Cortex of kidney (tissue), 1 donor: ENCODE data around the gene CDK5R1.
"Not testable (repeated sequence)": the region's sequence is repeated elsewhere in the genome, so short reads cannot be mapped to it uniquely, and the experiment has no call there.

Source experiments
- DNase-seq: peaks from one replicate; lab custom pipeline; 2025; lab: John Stamatoyannopoulos, UW

Gene CDK5R1

DNA sequence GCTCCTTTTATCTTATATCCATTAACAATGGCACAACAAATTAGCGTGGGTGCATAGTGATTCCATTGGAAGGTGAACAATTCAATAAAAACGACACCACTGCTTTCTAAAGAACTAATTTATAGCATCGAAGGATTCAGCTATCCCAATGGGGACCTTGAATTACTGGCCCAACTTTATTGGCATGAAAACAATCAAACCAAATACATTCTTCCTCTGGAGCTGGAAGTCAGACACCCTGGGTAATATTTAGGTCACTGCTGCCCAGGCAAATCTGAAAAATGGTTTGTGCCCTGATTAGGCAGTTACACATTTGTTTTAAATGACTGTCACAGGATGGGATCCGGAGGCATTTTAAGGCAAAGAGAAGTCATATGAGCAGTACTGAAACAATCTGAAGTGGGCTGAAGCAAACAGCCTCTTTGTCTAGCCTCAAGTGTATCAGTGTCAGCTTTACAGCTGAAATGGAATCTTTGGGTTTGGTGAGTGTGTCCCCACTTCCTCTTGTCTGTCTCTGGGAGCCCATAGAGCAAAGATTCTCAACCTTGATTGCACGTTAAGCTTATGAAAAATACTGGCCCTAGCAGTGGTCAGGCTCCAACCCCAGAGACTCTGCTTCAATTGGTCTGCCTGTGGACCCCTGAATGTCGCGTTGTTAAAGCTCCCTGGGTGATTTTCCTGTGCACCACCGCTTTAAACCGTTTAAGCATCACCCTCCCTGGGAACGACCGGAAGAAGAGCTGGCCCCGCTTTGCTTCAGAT is 30.3 kb downstream of the CDK5R1 start:
- DNase-seq: no peak

DNA sequence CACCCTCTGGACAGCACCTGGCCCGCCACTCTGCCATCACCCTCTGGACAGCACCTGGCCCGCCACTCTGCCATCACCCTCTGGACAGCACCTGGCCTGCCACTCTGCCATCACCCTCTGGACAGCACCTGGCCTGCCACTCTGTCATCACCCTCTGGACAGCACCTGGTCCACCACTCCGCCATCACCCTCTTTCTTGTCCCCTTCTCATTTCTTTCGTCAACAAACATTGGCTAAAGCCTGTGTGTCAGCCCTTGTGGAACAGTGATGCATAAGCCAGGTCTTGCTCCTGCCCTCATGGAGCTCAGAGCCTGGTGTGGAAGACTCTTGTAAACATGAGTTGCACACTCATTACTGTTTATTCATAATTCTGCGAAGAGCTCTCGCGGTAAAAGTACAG is 31.2 kb downstream of the CDK5R1 start:
- DNase-seq: no peak

DNA sequence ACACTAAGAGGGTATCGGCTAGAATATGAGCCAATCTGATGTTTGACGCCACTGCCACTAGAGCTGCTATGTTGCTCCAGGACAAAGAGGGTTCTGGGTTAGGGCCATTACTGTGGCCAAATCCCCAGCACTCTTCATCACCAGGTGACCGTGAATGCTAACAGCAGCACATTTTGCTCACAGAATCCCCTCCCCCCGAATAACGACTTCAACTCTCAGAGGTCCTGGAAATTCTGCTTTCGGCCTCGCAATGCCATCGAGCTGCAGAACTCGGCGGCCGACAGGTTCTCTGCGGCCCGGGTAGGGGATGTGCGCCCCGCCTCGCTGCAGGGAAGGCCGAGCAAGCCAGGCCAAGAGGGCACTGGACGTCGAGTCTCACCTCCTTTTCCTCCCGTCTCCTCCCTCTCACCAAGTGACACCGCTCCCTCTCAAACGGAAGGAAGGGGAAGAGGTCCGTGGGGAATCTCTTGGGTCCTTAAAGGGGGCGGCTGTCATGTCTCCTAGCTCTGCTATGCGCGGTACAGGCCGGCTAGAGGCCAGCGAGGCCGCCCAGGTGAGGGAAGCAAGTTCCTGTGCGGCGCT is 31.9 kb downstream of the CDK5R1 start:
- no peak for DNase-seq

DNA sequence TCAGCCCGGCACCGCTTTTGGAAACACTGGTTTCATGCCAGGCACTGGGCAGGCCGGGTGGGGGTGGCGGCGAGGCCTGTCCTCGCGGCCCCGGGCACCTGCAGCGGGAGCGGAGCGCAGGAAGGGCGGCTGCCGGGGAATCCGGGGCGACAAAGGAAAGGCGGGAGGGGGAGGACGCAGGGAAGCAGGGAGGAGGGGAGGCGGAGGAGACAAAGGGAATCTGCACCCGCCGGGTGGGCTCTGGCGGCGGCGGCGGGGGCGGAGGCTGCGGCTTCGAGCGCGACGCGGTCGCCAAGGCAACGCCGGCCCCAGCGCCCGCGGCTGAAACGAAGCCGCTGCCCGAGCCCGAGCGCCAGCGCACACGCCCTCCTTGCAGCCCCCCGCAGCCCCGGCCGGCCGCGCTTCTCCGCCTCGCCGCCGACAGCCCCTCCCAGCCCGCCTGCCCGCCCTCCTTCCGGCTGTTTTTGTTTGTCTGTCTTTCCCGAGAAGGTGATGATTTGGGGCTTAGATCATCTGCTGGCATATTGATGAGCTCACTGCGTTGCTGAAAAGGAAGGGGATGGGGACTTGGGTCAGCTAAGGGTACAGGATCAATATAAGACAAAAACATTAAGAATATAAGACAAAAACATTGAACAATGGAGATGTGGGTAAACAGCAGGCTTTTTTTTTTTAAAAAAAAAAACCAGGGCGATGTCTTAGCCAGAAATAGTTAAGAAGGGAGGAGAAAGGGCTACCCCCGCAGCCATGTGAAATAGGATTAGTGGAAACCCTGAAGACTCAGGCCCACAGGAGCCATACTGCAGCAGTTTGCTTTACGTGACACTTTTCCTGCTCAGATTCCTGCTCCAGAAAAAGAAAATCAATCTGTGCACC is 32.7 kb downstream of the CDK5R1 start:
- DNase-seq: no peak

DNA sequence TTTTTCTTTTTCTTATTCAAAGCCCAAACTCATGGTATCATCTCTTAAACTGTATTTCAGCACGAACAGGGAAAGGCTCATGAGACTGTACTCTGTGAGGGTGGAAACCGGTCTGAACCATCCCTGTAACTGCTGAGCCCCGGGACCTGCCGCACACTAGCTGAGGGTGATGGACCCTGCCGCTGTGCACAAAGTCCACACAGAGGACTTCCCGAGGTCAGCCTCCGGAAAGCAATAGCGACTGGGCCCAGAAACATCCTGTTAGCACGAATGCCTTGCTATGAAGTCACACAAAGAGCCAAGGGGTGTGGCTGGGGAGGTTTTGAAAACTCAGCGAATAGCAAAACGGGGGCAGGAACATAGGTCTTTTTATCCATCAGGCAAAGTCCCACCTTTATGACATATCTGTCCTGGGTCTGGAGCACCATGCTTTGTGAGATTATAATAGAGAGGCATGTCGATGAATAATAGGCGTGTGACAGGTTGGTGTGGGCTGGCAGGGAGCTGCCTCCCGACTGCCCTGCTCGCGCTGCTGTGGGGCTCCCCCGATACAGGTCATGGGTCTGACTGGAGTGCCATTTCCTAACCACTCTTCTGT is 33.4 kb downstream of the CDK5R1 start:
- no peak for DNase-seq

DNA sequence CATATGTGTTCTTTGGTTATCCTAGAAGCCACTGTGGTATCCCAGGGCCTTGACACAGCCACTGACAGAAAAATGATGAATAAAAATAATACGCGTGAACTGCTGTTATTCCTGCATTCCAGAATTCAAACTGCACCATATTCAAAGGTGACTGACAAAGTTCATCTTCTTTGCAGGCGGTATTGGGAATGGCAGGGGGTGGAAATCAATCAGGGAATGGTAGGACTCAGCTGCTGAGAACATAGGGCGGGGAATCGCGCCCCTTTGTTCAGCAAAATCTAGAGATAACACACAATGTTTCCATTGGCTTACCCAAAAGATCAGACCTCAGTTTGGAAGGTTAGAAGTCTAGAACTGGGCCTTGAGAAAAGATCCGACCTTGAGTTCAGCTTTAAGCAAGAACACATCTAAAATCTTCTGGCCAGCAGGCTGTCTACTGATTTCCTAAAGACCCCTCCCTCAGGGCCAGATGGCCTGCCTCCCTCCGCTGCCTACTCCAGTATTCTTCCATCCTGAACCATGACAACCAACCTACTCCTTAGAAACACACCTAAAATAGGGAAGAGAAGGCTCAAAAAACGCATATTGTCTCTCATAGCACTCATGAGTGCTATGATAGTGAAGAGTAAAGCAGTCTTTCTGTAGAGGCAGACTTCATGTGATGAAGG is 34.1 kb downstream of the CDK5R1 start:
- no peak for DNase-seq

DNA sequence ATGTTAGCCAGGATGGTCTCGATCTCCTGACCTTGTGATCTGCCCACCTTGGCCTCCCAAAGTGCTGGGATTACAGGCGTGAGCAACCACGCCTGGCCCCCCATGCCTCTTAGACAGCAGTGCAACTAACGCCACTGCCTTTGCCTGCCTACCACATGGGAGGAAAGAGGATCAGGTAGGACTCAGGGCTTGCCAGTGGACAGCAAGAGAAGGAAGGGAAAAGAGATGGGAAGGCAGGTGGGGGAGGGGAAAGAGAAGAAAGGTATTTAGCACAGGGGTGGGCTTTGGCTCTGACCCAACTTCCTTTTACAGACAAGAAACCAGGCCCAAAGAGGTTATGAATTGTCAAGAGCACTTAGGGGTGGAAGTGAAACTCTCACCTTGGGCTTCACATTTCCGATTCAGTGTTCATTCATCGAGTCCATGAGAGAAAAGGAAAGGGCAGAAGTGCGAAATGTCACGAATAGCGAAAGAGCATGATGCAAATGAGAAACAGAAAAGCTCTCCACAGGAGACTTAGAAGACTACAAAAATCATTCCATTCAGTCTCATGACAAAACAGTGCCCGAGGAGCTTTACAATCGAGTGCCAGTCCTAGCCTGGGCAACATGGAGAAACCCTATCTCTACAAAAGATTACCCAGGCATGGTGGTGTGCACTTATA is 36.4 kb downstream of the CDK5R1 start:
- DNase-seq: no peak

DNA sequence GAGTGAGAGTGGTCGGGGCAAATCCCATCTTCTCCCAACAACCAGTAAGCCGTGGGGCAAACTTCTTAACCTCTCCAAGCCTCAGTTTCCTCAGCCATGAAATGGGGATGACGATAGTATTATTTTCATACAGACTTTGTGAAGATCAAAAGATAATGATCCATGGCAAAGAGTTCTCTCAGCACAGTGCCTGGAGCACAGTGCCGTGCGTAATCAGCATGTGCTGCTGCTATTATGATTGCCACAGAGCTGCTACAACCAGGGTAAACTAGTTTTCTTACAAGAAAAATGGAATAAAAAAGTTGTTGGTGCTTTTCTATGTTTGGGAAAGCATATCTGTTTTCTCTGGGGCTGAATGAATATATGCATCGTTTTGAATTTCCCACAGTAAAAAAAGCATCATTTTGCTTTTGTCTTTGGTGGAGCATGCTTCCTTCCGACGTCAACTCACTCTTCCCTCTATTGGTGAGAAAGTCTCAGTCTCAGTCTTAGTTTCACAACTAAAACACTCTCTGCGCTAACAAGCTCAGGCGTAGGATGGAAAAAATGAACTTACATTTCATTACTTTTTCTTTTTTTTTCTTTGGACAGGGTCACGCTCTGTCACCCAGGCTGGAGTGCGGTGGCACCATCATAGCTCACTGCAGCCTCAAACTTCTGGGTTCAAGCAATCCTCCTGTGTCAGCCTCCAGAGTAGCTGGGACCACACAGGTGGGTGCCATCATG is 37.2 kb downstream of the CDK5R1 start:
- DNase-seq: no peak

DNA sequence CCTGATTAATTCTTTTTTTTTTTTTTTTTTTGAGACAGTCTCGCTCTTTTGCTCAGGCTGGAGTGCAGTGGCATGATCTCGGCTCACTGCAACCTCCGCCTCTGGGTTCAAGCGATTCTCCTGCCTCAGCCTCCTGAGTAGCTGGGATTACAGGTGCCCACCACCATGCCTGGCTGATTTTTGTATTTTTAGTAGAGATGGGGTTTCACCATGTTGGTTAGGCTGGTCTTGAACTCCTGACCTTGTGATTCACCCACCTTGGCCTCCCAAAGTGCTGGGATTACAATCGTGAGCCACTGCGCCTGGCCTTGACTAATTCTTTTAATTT is 37.7 kb downstream of the CDK5R1 start:
- not testable (repeated sequence) for DNase-seq

DNA sequence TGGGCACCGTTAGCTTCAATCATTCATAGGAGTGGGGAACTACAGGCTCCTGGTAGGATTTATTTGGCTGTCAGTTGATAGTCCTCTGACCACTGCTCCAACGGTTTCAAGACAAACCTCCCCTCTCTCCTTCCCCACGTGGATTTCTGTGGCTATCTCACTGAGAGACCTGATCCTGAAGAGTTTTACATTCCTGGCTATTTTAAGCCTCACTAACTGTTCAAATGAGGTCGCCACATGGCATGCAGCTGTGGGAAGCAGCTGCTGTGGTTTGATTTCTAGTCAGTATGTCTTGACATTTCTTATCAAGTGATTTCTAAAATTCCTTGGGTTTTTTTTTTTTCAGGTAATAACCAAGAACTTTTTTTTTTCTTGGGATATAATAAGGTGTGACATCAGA is 38.3 kb downstream of the CDK5R1 start:
- DNase-seq: no peak

DNA sequence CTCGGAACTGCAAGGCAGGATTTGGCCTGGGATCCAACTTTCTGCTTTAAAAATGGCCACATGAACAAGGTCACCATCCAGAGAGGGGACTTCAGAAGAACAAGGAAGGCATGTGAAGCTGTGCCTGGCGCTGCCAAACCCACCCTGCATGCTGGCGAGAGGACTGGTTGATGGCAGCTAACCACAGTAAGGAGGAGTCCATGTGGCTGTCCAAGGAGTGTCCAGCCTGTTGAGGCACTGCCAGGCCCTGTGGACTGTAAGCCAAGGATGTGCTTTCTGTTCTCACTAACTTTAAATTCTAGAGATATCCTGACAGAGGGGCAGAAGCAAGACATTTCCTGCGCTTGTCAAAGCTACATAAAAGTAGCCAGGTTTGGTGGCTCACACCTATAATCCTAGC is 40.4 kb downstream of the CDK5R1 start:
- DNase-seq: no peak

DNA sequence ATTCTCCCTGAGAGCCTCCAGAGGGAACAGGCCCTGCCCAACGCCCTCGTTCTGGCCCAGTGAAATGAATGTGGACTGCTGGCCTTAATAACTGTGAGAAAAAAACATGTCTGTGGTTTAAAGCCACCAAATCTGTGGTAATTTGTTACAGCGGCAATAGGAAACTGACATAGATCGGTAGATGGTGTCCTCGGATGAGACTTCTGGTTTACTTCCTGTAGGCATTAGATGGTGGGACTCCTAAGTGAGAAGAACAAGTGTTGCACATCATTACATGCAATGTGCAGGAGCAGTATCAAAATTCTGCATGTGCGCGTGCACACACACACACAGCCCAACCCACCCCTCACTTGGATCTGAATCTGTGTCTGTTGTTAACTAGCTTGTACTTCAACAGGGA is 42.0 kb downstream of the CDK5R1 start:
- DNase-seq: no peak

DNA sequence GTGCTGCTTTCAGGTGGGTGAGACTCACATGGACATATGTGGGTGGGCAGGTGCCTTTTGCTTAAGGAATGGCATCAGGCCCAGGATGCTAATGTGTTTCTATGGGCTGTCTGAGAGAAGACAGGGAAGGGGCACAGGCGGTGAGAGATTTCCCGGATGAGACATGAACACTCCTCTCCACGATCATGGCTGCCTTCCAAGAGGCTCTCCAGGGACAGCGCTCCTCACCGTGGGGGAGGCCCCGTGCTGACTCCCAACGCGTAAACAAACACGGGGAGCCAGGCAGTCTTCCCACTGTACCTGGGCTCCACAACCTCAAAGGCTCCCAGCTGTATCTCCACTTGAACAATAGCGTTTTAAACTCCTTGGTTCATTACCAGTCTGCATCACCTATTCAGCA is 42.8 kb downstream of the CDK5R1 start:
- DNase-seq: no peak

DNA sequence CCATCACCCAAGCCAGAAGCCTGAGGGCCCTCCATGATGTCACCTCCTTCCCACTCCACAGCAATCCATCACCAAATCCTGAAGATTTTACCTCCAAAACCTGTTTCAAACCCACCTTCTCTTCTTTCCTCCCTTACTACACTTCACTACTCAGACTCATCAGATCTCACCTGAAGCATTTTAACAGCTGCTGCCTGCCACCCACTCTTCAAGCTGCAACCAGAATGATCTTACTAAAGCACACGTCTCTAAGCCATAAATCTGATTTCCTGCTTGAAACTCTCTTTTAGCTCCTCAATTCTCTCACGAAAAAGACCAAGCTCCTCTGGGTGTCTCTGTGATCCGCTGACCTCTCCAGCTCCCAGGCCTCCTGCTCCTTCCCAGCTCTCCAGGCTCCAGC is 46.5 kb downstream of the CDK5R1 start:
- no peak for DNase-seq

DNA sequence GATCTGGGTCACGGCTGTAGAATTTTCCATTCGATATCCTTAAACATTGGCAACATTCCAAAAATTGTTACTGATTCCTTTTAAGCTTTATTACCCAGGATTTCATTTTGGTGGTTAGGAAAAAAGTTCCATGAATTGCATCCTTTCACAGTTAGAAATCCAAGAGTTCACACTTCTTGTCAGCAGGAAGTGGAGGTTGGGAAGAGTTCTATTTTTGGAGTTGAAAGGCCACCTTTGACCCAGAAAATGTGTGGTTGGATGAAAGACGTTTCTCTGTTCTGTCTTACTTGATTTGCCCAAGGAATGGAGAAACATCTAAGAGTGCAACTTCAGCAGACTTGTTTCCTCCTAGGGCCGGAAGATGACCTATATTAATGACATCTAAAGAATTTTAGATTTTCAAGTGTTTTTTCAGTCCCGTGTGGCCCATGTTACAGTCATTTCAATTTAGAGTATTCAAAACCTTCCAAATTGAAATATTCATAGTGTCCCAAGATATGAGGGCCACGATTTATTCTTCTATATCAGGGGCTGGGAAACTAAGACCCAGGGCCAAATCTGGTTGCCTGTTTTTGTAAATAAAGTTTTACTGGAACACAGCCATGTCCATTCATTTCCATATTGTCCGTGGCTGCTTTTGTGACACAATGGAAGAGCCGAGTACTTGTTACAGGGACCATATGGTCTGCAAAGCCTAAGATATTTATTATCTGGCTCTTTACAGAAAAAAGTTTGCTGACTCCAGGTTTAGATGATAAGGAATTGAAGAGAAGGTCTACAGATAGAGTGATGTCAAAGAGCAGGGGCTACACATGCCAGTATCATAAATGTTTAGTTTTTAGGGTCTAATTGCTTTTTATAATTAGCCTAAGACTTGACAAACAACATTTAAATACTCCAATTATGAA is 50.2 kb downstream of the CDK5R1 start:
- DNase-seq: no peak
